ENCODE results near the gene IFFO2. TPM values are rescaled to one million over a fixed set of nuclear protein-coding genes. Genes with fewer than 3 reads are reported as not detected.

IFFO2 gene
- total RNA-seq, 1 donor from 2014 or later: 20.6 TPM

- intact Hi-C loops (cut with micrococcal nuclease): no loop called here
Observed at GRCh38 chr1:18938707-18939070, 17.8 kb downstream of the IFFO2 start.

- intact Hi-C loops (cut with micrococcal nuclease): no loop called here
Observed at GRCh38 chr1:18938008-18938706, 18.3 kb downstream of the IFFO2 start.

DNA sequence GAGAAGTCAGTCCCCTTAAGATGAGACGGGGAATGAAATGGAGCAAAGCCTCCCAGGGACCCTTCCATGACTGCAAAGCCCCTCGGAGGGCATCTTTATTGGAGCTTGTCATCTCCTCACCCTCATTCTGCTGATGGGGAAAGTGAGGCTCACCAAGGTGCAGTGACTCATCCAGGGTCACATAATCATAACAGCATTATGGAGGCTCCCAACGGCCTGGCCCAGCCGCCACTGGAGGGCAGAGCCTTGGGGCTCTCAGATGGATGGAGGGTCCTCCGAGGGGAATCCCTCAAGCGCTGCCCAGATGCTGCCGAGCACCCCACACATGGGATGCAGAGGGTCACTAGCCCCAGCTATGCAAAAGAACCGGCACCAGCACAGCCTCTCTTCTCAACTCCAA, 18.9 kb downstream of the IFFO2 start:
- intact Hi-C loops (cut with micrococcal nuclease): no loop called here

DNA sequence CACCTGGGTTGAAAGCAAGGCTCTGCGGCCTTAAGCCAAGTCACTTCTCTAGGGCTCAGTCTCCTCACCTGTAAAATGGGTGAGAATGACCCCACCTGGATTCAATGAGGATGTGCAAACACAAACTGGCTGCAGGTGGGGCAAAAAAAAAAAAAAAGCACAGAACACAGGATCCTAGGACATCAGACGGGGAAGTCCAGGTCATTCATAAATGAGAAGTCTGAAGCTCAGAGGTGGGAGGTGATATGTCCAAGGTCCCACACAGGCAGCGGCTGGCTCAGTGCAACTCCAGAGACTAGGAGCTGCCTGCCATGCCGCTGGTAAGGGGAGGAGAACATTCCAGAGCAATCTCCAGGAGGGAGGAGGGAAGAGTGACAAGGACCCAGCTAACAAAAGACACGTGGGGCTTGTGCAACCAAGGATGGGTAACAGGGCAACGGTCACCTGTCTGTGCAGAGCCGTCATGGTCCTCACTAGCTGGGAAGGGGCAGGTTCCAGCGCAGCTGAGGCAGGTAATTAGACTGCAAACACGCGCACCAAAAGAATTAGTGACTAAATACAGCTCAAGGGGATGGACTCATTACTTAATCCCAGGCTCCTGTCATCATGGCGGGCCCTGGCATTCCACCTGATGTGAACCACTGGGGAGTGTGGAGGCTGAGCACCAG, 19.5 kb downstream of the IFFO2 start:
- intact Hi-C loops (cut with micrococcal nuclease): no loop called here

DNA sequence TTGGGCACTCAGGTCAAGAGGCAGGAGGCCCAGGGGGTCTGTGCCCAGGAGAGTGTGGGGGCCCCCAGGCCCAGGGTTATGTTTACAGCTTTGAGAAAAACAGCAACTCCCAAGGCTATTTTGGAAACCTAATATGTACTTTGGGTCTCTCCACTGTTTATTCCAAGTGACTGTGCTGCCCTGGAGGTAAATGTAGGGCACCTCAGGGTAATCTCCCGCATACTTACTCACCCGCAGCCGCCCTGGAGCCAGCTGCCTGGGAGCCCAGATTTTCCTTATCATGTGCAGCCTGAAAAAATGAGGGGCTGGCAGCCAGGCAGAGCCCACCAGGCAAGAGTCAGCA, 20.0 kb downstream of the IFFO2 start:
- intact Hi-C loops (cut with micrococcal nuclease): no loop called here

- intact Hi-C loops (cut with micrococcal nuclease): loop anchor here (1.0 kb wide), 1 partner anchor 8 kb away; no protein-coding TSS in a partner anchor
Observed at GRCh38 chr1:18934205-18935000, 22.1 kb downstream of the IFFO2 start.

DNA sequence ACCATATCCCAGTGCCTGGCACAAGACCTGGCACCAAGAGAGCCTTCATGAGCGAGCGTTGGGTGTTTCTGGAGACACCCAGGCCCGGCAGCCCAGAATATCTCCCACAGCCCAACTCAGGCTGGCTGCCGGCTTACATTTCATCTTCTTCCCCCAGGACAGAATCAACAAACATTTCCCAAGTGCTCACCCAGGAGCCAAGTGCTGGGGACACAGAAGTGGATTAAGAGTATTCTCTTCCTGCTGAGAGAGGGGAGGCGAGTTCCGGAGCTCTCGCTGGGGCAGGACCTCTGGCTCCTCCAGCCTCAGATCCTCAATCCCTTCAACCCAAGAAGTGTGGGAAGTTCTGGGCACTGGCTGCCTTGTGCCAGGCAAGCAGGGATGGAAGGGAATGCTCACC, 23.6 kb downstream of the IFFO2 start:
- intact Hi-C loops (cut with micrococcal nuclease): no loop called here

GRCh38 chr1:18932387-18932786, 24.1 kb downstream of the IFFO2 start:
- intact Hi-C loops (cut with micrococcal nuclease): no loop called here

GRCh38 chr1:18931730-18932129, 24.7 kb downstream of the IFFO2 start:
- intact Hi-C loops (cut with micrococcal nuclease): loop anchor here (1.0 kb wide), 1 partner anchor 17 kb away; no protein-coding TSS in a partner anchor

DNA sequence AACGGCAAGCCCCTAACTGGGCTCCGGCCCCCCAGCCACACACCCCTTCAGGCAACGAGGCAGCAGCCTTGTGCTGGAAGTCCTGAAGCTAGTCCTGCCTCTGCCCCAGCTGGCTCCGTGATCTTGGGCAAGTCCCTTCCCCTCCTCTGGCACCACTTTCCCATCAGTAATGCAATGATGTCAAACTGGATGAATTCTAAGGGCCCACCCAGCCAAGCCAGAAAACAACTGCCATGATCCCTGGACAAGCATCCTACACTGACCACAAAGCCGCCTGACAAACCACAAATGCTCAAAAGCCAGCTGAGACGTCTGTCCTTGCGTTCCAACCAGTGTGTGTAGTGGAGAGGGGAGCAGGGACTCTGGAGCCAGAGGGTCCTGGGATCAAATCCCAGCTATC, 26.8 kb downstream of the IFFO2 start:
- intact Hi-C loops (cut with micrococcal nuclease): no loop called here

DNA sequence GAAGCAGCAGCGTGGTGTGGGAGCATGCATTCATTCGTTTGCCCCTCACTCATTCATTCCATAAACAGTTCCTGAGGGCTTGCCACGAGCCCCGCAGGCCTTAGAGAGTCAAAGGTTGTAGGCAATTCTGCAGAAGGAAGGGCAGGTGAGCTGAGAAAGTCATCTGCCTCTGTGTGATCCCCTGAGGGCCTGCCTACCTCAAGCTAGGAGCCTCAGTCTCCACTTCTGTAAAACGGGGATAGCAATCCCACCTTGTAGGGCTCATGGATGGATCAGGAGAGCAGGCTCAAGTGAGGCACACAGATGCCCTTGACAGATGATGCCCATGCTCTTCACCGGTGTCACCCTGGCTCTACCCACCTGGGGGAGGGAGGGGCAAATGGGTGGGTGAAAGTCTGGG, 27.5 kb downstream of the IFFO2 start:
- intact Hi-C loops (cut with micrococcal nuclease): no loop called here

DNA sequence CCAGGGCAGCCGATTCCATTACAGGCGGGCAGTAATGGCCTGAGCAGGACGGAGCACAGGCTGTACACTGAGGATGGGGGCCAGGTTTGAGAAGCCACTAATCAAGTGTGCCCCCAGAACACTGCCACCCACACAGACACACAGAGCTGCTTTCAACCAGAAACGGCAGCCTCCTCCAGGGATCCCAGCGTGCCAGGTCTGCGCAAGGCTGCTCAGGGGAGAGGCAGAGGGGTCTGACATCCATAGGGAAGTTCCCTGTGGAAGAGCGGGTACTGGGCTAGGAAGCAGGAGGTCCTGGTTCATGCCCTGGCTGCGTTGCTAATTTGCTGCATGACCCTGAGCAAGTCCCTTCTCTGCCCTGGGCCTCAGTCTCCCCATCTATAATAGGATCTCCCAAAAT, 28.1 kb downstream of the IFFO2 start:
- intact Hi-C loops (cut with micrococcal nuclease): no loop called here

DNA sequence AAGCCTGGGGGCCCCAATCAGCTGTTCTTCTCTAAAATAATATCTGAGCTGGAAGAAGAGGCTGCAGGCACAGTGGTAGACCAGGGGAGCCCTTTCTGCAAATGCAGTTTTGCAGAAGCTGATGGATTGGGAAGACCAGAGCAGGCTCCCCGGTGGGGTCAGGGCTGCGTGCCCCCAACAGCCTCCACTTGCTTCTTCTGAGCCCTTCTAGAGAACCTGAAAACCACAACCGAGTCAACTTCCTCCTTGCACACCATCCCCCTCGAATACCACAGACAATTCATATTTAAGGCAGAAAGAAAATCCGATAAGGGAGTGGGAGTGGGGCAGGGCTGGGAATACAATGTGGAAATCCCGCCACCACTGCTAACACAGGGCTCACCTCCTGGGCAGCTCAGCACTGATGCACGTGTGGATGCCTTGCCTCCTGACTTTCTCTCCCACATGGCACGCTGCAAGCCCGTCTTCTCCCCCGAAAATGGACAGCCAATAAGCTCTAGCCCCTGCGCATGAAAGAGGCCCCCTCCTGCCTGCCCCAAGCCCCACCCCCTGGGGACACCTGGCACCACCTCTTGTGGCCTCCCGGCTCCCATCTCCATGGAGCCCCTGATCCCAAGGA, 28.7 kb downstream of the IFFO2 start:
- intact Hi-C loops (cut with micrococcal nuclease): loop anchor here (1.0 to 2.0 kb wide), 3 partner anchors 15 to 283 kb away; partner anchors contain the start of genes ALDH4A1 and UBR4

GRCh38 chr1:18927082-18927653, 29.3 kb downstream of the IFFO2 start:
- intact Hi-C loops (cut with micrococcal nuclease): loop anchor here (1.0 to 2.0 kb wide), 3 partner anchors 14 to 284 kb away; partner anchors contain the start of genes ALDH4A1 and UBR4

DNA sequence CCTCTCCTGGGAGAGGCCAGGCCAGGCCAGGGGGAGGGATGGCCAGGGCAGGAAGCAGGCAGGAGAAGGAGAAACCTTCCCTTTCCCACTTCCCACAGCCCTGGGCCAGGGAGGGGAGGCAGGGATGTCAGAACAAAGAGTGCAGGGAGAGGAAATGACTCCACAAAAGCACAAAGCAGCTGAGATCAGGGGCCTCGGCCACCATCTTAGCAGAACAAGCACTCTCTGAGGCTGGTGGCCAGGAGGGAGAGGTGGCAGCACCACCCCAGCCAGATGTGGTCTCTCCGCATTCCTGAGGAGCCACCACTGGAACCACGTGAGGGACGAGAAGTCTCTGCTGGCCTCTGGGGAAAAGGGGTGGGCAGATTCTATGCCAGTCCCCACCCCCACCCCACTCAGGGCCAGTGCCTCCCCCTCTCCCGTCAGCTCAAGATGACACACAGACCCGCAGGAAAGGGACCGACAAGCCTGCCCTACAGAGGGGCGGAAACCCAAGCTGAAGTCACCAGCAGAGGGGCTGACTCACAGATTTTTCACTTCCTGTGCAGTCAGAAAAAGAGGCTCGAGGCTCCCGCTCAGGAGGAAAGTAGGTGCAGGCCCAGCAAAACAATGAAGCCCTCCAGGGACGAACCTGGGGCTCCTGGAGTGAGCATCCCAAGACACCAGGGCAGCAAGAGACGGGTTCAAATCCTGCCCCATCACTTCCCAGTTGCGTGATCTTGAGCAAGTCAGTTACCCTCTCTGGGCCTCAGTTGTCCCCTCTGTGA, 30.0 kb downstream of the IFFO2 start:
- intact Hi-C loops (cut with micrococcal nuclease): loop anchor here (1.0 to 2.0 kb wide), 9 partner anchors 8 to 284 kb away; partner anchors contain the start of genes ALDH4A1, IFFO2 and UBR4

GRCh38 chr1:18925279-18925678, 31.2 kb downstream of the IFFO2 start:
- intact Hi-C loops (cut with micrococcal nuclease): no loop called here

GRCh38 chr1:18924221-18924691, 32.2 kb downstream of the IFFO2 start:
- intact Hi-C loops (cut with micrococcal nuclease): loop anchor here (5.0 kb wide), 1 partner anchor 173 kb away; no protein-coding TSS in a partner anchor

- intact Hi-C loops (cut with micrococcal nuclease): loop anchor here (5.0 kb wide), 1 partner anchor 174 kb away; no protein-coding TSS in a partner anchor
Observed at GRCh38 chr1:18923756-18924211, 32.7 kb downstream of the IFFO2 start.

DNA sequence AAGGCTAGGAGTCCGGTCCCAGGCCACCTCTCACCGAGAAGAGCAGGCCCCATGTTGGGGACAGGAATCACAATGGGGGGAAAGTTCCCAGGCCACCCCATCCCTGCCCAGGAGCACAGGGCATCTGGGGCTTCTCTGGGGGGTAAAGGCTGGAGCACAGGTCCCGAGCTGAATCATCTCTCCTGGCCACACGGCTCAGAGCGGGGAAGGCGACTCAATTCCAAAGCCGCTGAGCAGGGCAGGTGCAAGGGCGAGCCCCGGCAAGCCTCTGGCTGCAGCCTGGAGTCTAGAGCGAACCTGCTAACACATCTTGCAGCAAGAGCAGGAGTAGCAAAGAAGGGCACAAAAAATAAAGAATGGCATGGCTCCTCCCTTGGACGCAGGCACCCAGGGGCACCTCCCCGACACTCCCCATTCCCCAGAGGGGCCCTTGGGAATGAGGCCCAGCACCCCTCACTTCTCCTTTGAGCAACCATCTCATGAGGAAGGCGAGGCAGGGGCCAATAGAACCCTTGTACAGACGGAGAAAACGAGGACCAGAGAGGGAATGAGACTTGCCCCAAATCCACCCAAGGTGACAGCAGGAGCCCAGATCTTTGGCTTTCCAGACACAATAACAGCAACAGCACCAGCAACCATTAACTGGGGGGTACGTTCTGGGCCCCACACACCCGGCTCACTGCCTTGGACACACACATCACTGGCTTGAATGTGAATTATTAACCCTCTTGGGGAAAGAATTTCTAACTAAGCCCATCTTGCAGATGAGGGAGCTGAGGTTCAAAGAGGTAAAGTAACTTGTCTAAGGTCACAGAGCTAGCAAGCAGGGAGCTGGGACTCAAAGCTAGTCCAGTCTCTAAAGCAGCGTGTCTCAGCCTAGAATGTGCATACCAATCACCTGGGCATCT, 33.4 kb downstream of the IFFO2 start:
- intact Hi-C loops (cut with micrococcal nuclease): loop anchor here (5.0 kb wide), 1 partner anchor 174 kb away; no protein-coding TSS in a partner anchor
